NCI-H1105 treated with DMSO at 0.1 percent for 48 hours (cell line): ENCODE data around the gene MYOF.
A peak's percentile ranks its signal among the peaks of the same experiment; 100 is the strongest.
"Not testable (repeated sequence)": the region's sequence is repeated elsewhere in the genome, so short reads cannot be mapped to it uniquely, and the experiment has no call there.

ENCODE experiments used
- DNase-seq: peaks from one replicate; lab custom pipeline; 2025; lab: John Stamatoyannopoulos, UW

Gene MYOF

GRCh38 chr10:93296151-93296550 is 186.0 kb downstream of the MYOF start:
- DNase-seq = no peak

GRCh38 chr10:93293999-93294398 is 188.1 kb downstream of the MYOF start:
- no peak for DNase-seq

DNA sequence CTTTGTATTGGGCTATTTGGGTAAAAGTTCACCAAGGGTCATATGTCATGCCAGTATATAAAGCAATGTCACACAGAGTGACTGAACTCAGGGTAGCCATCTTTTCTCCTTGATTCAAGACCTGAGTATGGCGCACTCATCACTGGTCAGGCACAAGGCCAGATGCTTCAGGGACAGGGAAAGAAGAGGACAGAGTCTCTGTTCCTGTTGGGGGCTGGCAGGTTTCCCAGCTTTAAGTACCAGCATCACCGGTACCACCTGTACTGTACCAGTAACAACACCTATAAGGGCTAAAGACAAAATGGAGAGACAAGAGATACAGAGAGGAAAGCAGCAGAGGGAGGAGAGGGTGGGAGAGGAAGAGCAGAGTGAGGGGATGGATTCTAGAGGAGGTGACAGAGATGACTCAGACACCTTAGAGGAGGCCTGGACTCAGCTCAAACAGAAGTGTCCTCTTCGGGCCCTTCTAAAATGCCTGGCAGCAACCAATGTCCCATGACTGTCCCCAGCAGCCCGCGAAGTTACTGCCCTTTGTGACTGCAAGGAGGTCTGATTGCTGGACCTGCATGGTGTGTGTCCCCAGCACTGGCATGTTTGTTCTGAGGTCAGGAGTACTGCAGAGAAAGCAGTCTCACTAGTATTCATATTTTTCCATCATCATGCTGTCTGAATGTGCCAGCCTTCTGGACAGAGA is 191.3 kb downstream of the MYOF start:
- DNase-seq = peak; percentile 23

DNA sequence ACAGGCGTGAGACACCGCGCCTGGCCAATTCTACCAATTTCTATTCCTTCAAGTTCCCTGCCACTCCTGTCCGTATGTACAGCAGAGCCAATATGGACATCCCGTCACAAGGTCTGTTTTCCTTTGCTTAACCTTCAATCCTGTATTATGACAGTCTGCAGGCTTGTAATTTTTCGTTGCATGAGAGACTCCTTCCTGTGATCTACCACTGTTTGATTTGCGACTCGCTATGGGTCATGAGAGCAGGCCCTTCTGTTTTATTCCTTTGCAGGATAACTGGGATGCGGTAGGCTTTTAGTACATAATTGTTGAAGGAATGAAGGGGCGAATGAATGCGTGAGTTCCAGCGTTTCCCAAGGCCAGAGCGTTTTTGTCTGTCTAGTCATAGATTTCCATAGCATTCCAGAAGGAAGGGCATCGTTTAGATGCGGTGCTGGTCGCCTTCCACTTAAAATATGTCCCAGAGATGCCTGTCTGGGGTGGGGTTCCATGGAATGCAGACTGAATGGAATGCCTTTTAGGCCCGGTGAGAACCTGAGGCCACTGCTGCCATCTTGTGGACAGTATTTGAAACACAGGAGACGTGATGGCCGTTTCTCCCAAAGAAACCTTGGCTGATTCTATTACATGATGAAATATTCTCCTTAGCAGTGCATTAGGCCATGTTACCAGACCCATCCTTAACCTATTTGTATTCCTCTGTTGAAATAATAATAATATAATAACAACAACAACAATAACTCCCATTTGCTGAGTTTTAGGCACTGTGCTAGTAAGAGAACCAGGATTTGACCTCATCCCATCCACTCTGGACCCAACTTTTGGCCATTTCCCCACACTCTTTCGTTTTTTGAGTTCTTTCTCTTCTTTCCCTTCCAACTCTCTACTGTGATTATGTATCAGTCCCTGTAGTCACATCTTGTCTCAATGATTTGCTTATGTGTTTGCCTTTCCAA is 193.2 kb downstream of the MYOF start:
- peak; percentile 36 for DNase-seq

DNA sequence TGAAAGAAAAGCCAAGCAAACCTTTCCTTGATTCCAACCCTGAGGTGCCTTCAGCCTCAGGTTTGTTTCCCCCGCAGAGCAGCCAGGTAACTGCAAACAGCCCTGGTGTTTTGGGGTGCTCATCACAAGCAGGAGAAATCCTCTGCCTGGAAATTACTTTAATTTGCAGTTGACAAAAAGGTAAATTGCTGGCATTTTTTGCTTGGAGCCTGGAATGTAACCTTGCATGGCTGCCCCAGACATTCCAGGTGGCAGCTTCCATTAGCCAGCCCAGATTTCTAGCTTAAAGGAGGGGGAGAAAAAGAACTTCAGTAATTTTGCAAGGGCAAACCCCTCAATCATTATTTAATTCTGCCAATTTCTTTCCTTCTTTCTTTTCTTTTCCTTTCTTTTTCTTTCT is 194.4 kb downstream of the MYOF start:
- DNase-seq = no peak

DNA sequence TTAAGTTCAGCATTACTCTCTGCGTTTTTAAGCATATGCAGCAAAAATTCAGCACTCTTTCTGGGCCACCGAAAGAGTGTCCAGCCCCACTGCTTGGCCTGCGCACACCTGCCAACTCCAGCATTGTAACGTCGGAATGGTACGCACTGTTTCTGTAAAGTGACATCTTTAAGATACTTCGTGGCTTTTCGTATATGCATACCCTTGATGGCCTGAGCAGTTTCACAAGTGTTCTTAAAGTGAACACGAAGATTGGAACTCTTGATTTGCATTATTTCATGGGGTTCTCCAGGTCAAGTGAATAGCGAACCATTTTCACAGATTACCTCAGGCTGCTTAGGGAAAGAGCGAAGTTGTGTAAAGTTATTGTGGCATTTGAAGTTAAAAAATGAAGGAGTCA is 197.9 kb downstream of the MYOF start:
- DNase-seq = not testable (repeated sequence)

DNA sequence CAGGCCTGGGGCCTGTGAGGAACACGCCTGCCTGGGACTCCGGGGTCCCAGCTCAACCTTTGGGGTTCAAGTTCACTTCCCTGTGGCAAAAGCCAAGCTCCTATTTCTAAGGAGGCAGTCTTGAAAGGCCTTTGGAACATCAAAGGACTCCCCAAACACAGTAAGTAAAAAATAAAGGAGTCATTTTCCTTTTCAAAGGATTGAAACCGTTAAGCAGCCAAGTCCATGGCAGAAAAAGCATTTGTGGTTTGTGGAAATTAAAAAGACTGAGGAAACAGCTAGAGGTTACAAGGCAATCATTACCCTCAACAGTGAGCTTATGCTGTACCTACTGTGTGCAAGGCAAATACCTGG is 200.8 kb downstream of the MYOF start:
- no peak for DNase-seq

- no peak for DNase-seq
Observed at GRCh38 chr10:93280699-93281366, 201.3 kb downstream of the MYOF start.

DNA sequence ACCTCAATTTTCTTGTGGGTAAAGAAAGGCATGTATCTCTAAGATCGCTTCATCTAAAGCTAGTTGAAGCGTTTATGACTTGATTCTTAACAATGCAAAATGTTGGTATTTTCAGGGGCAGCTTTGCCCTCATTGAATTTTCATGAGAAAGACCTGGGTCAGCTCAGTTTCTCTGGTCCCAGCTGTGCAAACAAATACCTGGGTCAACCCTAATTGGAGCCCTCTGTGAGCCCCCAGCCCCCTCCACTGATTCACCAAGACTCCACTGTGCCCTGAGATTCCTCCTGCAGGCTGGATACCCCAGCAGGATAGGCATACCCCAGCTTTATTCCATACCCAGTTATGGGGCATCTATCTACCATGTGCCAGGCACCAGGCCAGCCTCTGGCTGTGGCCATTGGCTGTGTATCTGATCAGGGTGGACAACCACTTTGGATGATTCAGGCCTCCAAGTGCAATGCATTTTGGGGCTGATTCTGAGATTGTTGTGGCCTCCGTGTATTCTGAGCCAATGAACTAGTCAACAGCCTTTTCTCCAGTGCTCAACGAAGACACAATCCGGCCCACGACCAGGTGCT is 201.9 kb downstream of the MYOF start:
- no peak for DNase-seq

DNA sequence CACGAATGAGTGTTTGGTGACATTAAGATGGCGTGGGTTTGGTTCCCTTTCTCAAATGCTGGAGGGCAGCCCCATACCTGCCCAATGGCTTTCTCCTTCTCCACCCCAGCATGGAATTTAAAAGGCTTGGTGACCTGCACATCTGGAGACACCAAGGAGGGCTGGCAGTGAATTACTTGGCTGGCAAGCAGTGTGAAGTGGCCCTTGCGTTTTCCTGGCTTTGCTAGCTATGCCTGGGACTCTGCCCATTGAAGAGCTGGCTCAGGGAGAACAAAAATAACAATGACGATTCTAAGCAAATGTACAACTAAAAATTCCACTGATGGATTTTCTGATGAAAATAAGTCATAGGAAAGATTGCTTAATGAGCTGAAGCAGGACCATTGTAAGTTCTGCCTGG is 204.8 kb downstream of the MYOF start:
- DNase-seq = no peak

DNA sequence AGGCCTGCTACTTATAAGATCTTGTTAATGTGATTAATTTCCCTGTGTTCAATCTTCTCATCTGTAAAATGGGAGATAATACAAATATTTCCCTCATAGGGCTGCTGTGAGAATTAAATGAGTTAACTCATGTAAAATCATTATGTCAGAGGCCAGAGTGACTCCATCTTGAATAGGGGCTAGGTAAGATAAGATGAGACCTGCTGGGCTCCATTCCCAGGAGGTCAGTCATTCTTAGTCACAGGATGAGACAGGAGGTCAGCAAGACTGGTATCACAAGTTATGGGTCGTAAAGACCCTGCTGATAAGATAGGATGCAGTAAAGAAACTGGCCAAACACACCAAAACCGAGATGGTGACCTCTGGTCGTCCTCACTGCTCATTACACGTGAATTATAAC is 207.7 kb downstream of the MYOF start:
- no peak for DNase-seq

- DNase-seq = no peak
Observed at GRCh38 chr10:93272884-93273675, 209.1 kb downstream of the MYOF start.

- DNase-seq = no peak
Observed at GRCh38 chr10:93271347-93271746, 210.8 kb downstream of the MYOF start.

GRCh38 chr10:93269281-93269680 is 212.9 kb downstream of the MYOF start:
- no peak for DNase-seq

GRCh38 chr10:93268021-93268420 is 214.1 kb downstream of the MYOF start:
- no peak for DNase-seq

DNA sequence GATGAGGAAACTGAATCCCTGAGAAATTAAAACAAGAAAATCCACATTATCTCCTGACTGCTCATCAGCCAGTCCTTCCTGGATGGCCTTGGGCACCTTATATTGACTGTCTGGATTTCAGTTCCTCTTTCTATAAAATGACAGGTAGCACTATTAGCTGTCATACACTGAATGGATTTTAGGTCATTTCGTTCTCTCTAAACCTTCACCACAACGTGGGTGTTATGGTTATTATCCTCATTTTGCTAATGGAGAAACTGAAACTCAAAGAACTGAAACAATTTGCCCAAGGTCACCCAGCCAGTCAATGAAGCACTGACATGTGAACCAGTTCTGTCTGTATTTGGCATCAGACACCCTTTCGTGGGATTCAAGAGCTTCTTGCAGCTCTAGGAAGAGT is 214.6 kb downstream of the MYOF start:
- no peak for DNase-seq

DNA sequence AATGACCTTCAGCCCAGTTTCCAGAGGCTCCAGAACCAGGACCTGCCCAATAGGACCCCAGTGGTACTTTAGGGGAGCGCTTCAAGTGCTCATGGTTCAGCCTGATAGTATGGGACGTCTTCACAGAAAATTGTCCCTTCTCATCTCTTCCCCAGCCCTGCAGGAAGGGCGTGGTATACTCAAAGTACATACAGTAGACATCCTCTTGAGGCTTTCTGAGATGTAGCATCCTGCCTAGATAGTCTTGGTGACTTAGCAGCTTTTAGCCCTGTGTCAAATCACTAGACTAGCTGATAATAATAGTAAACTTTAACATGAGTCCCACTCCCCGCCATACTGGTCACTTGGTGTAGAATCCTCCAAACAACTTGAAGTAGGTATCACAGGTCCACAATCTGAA is 215.3 kb downstream of the MYOF start:
- DNase-seq = no peak

DNA sequence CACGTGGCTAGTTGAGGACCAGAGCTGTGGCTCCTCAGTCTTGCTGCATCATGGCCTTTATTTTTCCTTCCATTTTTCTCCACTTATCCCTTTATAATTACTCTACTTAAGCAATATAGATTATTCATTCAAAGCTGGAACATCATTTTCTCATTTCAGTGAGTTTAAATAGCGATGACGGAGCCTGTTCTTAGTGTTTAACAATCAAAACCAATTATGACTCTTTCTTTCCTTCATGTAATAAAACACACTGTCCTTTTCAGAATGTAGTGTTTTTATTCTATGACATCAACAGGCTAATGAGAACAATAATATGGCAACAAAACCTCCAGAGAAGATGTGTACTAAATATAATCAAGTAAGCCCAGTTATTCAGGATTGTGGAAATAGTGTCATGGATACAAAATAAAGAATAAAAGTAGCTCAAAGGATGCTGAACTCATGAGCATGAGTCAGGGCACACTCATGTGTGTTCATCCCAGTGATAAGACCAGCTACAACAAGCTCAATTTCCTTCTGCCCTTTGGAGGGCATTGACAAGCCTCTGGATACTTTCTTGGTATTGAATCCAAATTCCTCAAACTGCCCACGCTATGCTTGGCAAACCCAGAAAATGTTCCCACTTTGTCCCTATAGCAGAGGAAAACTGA is 220.0 kb downstream of the MYOF start:
- DNase-seq = no peak

DNA sequence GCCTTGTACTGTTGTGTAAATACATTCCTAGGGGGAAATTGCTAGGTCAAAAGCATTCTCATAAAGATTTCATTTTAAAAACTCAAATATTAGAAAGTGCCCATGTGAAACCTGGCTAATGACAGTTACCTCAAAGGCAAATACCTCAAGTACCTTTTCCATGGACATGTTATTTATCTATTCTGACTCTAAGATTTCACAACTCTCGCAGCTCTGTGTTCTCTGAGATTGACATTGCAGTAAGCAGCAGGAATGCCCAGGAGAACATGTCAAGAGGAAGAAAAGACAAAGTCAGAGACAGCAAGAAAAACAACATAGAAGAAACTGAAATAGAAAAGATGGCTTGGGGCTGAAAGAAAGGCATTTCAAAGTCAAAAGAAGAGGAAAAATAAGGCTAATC is 221.0 kb downstream of the MYOF start:
- DNase-seq = no peak

- DNase-seq = no peak
Observed at GRCh38 chr10:93259126-93259525, 223.0 kb downstream of the MYOF start.
